HepG2 (cell line): ENCODE results near the gene PHRF1. TPM values are rescaled to one million over a fixed set of nuclear protein-coding genes. Genes with fewer than 3 reads are reported as not detected.

Experiments used
- ATF7 ChIP-seq, 2 experiments: fragments of 450-650 bp in 1 of 2; sonication (generic) in 1 of 2; formaldehyde crosslinking in 1 of 2; IDR thresholded peaks; 2 replicates each; pipeline versions ENCODE4 v1.4.0 to v1.6.1; 2016 to 2020; ENCODE audit warnings: antibody characterized with exemption in 1 of 2, mild to moderate bottlenecking in 1 of 2, missing genetic modification reagents in 1 of 2
- DR1 ChIP-seq: sonication (generic); formaldehyde crosslinking; IDR thresholded peaks from 2 replicates; pipeline ENCODE4 v1.8.0; 2021; ENCODE audit warnings: mild to moderate bottlenecking, missing genetic modification reagents, inconsistent platforms
- FOSL2 ChIP-seq: sonication (generic); formaldehyde crosslinking; IDR thresholded peaks from 2 replicates; pipeline ENCODE4 v1.4.0; 2020; ENCODE audit warnings: missing genetic modification reagents
- GATA4 ChIP-seq: sonication (generic); IDR thresholded peaks from 2 replicates; pipeline ENCODE4 v1.6.1; 2016; ENCODE audit warnings: antibody characterized with exemption, low read depth, borderline replicate concordance
- GLI4 ChIP-seq: sonication (generic); formaldehyde crosslinking; IDR thresholded peaks from 2 replicates; pipeline ENCODE4 v1.5.1; 2020; ENCODE audit warnings: missing genetic modification reagents, mild to moderate bottlenecking, moderate library complexity, borderline replicate concordance
- KDM5A ChIP-seq: fragments of 200-600 bp; sonication (generic); IDR thresholded peaks from 2 replicates; pipeline ENCODE4 v1.7.0; 2018; ENCODE audit warnings: antibody characterized with exemption, mild to moderate bottlenecking, low read length, borderline replicate concordance
- MAFF ChIP-seq: IDR thresholded peaks from 2 replicates; pipeline ENCODE4 v1.6.1; 2011; ENCODE audit warnings: low read depth, low read length, improper control_type of control experiment
- NCOA1 ChIP-seq: sonication (generic); formaldehyde crosslinking; IDR thresholded peaks from 2 replicates; pipeline ENCODE4 v1.9.0; 2021; ENCODE audit warnings: missing genetic modification reagents
- RORA ChIP-seq: sonication (generic); formaldehyde crosslinking; IDR thresholded peaks from 2 replicates; pipeline ENCODE4 v1.5.0; 2020; ENCODE audit warnings: mild to moderate bottlenecking, missing genetic modification reagents, moderate library complexity
- ZBTB7A ChIP-seq: sonication (generic); formaldehyde crosslinking; IDR thresholded peaks from 2 replicates; pipeline ENCODE4 v1.8.0; 2022; ENCODE audit warnings: mild to moderate bottlenecking, missing genetic modification reagents
- ZNF274 ChIP-seq: sonication (generic); formaldehyde crosslinking; IDR thresholded peaks from 2 replicates; pipeline ENCODE4 v1.5.1; 2020; ENCODE audit warnings: mild to moderate bottlenecking, missing genetic modification reagents
- ZSCAN25 ChIP-seq: sonication (generic); formaldehyde crosslinking; IDR thresholded peaks from 2 replicates; pipeline ENCODE4 v1.8.0; 2022; ENCODE audit warnings: mild to moderate bottlenecking, missing genetic modification reagents
- polyA plus RNA-seq, 8 experiments: library from polyadenylated mRNA; depleted of rRNA in 3 of 8; stranded (reverse) in 7 of 8; unstranded in 1 of 8; fragments of >200 nt; fragmentation: Illumina TruSeq in 4 of 8; extraction: Trizol in 4 of 8; gene quantifications; 2 replicates each; pipeline versions ENCODE4 v1.2.1 to v1.2.3, GENCODE V29; 2011 to 2016; ENCODE audit warnings: low read depth in 4 of 8, missing spikeins in 1 of 8, mixed read lengths in 1 of 8; ENCODE audit not compliant: insufficient read depth in 1 of 8
- total RNA-seq, 5 experiments: library from RNA; depleted of rRNA; stranded (reverse); fragments of >200 nt; fragmentation: Illumina TruSeq; extraction: Trizol; gene quantifications; 2 replicates each; pipeline ENCODE4 v1.2.3, GENCODE V29; 2016; ENCODE audit warnings: low read depth in 1 of 5
- TF ChIP-seq, protein P1 (sequence below): sonication (generic); formaldehyde crosslinking; IDR thresholded peaks from 2 replicates; pipeline ENCODE4 v1.5.1; 2020; ENCODE audit warnings: missing genetic modification reagents, mild to moderate bottlenecking, borderline replicate concordance
- TF ChIP-seq, protein P2 (sequence below), 2 experiments: sonication (generic) in 1 of 2; formaldehyde crosslinking in 1 of 2; IDR thresholded peaks; 2 replicates each; pipeline versions ENCODE4 v1.5.1 to v1.6.1; 2011 to 2020; ENCODE audit warnings: borderline replicate concordance in 1 of 2, low read depth in 1 of 2, low read length in 1 of 2, mild to moderate bottlenecking in 1 of 2, missing genetic modification reagents in 1 of 2, moderate library complexity in 1 of 2
- TF ChIP-seq, protein P3 (sequence below): IDR thresholded peaks from 2 replicates; pipeline ENCODE4 v1.4.0; 2020; ENCODE audit warnings: mild to moderate bottlenecking, missing genetic modification reagents
- TF ChIP-seq, protein P4 (sequence below): fragments of 450-650 bp; IDR thresholded peaks from 2 replicates; pipeline ENCODE4 v1.6.1; 2016
- TF ChIP-seq, protein P5 (sequence below): sonication (generic); formaldehyde crosslinking; conservative IDR thresholded peaks from 2 replicates; pipeline ENCODE4 v1.8.0; 2022; ENCODE audit warnings: mild to moderate bottlenecking, moderate library complexity, missing genetic modification reagents

Gene PHRF1
- total and polyA plus RNA-seq, 2 of the 13 experiments (the other 11 are each of a cell fraction or from before 2014, with no cell fraction given) = 8.2 to 16.7 TPM

DNA sequence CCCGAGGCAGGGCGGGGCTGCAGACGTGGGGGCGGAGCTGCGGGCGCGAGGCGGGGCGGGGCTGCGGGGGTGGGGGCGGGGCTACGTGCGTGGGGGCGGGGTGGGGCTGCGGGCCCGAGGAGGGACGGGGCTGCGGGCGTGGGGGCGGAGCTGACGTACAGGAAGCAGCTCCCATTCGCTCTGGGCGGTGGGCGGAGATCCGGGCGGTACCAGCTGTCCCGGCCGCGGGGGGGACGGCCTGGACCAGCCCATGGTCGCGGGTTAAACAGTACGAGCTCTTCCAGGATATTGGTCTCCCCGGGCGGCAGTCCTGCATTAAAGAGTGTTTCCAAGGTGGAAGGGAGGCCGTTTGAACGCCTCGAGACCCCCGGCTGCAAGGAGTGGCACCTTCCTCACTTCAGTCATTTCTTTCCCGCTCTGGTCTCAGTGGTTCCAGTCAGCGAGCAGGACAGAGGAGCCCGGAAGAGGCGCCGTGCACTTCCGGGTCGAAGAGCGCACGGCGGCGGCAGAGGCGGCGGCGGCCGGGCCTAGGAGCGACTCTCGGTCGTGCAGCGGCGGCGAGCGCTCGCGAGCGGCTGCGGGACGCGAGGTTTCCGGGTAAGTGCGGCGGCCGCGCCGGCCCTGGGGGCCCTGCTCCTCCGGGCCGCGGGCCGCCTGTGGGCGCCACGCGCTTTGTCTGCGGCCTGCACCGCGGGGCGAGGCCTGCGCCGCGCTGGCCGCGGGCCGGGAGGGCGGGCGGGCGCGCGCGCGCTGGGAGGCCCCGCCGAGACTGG, at the start of gene PHRF1 (continued):
- TF ChIP-seq, protein P1, sequence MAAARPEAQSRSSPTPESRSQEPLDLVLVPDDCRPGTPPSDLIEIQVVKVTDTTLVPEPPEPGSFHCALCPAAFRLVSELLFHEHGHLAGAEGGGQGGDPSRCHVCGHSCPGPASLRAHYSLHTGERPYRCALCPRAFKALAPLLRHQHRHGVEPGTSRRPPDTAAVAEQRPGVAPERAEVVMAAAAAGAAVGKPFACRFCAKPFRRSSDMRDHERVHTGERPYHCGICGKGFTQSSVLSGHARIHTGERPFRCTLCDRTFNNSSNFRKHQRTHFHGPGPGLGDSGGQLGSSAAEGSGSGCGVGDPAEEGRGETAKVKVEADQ (CRISPR knock-in tag) = peak; percentile 24; the same call in 1 of the 2 replicates
- TF ChIP-seq ZBTB7A (no peak), FOSL2 (CRISPR knock-in tag) (peak; percentile 34; the same call in 1 of the 2 replicates), MAFF (no peak), DR1 (CRISPR knock-in tag) (peak; percentile 48; the same call in 1 of the 2 replicates), ZNF274 (CRISPR knock-in tag) (peak; percentile 14; the same call in 1 of the 2 replicates), GLI4 (0 out of 2 replicates have a peak, but pooled peaks have one; percentile 42), NCOA1 (CRISPR knock-in tag) (no peak), ATF7 (IDR thresholded peaks at IDR 0.05) (peak; percentile 90), ATF7 (CRISPR knock-in tag; IDR thresholded peaks at IDR 0.05) (no peak), ZSCAN25 (CRISPR knock-in tag) (no peak), RORA (CRISPR knock-in tag) (no peak), GATA4 (peak; percentile 13; the same call in 1 of the 2 replicates), KDM5A (peak; percentile 45; the same call in 1 of the 2 replicates)
- TF ChIP-seq, protein P2, sequence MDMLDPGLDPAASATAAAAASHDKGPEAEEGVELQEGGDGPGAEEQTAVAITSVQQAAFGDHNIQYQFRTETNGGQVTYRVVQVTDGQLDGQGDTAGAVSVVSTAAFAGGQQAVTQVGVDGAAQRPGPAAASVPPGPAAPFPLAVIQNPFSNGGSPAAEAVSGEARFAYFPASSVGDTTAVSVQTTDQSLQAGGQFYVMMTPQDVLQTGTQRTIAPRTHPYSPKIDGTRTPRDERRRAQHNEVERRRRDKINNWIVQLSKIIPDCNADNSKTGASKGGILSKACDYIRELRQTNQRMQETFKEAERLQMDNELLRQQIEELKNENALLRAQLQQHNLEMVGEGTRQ (IDR thresholded peaks at IDR 0.05; ENCODE audit: low read depth, low read length) = no peak
- TF ChIP-seq, protein P2 (CRISPR knock-in tag; IDR thresholded peaks at IDR 0.05; ENCODE audit: borderline replicate concordance) = no peak
- TF ChIP-seq, protein P3, sequence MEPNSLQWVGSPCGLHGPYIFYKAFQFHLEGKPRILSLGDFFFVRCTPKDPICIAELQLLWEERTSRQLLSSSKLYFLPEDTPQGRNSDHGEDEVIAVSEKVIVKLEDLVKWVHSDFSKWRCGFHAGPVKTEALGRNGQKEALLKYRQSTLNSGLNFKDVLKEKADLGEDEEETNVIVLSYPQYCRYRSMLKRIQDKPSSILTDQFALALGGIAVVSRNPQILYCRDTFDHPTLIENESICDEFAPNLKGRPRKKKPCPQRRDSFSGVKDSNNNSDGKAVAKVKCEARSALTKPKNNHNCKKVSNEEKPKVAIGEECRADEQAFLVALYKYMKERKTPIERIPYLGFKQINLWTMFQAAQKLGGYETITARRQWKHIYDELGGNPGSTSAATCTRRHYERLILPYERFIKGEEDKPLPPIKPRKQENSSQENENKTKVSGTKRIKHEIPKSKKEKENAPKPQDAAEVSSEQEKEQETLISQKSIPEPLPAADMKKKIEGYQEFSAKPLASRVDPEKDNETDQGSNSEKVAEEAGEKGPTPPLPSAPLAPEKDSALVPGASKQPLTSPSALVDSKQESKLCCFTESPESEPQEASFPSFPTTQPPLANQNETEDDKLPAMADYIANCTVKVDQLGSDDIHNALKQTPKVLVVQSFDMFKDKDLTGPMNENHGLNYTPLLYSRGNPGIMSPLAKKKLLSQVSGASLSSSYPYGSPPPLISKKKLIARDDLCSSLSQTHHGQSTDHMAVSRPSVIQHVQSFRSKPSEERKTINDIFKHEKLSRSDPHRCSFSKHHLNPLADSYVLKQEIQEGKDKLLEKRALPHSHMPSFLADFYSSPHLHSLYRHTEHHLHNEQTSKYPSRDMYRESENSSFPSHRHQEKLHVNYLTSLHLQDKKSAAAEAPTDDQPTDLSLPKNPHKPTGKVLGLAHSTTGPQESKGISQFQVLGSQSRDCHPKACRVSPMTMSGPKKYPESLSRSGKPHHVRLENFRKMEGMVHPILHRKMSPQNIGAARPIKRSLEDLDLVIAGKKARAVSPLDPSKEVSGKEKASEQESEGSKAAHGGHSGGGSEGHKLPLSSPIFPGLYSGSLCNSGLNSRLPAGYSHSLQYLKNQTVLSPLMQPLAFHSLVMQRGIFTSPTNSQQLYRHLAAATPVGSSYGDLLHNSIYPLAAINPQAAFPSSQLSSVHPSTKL (CRISPR knock-in tag) = peak; percentile 20; the same call in 1 of the 2 replicates
- TF ChIP-seq, protein P4, sequence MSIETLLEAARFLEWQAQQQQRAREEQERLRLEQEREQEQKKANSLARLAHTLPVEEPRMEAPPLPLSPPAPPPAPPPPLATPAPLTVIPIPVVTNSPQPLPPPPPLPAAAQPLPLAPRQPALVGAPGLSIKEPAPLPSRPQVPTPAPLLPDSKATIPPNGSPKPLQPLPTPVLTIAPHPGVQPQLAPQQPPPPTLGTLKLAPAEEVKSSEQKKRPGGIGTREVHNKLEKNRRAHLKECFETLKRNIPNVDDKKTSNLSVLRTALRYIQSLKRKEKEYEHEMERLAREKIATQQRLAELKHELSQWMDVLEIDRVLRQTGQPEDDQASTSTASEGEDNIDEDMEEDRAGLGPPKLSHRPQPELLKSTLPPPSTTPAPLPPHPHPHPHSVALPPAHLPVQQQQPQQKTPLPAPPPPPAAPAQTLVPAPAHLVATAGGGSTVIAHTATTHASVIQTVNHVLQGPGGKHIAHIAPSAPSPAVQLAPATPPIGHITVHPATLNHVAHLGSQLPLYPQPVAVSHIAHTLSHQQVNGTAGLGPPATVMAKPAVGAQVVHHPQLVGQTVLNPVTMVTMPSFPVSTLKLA = no peak
- TF ChIP-seq, protein P5, sequence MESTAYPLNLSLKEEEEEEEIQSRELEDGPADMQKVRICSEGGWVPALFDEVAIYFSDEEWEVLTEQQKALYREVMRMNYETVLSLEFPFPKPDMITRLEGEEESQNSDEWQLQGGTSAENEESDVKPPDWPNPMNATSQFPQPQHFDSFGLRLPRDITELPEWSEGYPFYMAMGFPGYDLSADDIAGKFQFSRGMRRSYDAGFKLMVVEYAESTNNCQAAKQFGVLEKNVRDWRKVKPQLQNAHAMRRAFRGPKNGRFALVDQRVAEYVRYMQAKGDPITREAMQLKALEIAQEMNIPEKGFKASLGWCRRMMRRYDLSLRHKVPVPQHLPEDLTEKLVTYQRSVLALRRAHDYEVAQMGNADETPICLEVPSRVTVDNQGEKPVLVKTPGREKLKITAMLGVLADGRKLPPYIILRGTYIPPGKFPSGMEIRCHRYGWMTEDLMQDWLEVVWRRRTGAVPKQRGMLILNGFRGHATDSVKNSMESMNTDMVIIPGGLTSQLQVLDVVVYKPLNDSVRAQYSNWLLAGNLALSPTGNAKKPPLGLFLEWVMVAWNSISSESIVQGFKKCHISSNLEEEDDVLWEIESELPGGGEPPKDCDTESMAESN (CRISPR knock-in tag) = no peak
